A549 (cell line): ENCODE data around the gene C5orf24. TPM values are rescaled to one million over a fixed set of nuclear protein-coding genes. Genes with fewer than 3 reads are reported as not detected.

ENCODE experiments used
- ATAC-seq, 2 experiments: fragments of 200-7000 bp in 1 of 2; fragments of >200 bp in 1 of 2; cut with Nextera tagmentation in 1 of 2; cut with Tn5 transposase in 1 of 2; 3 replicates each; pipeline versions ENCODE4 v1.8.0 to v1.9.1; 2018 to 2020; ENCODE audit warnings: mild to moderate bottlenecking in 1 of 2, moderate library complexity in 1 of 2
- CTCF ChIA-PET: fragments of 300-600 bp; sonication (Branson Sonifier 250); formaldehyde crosslinking; extraction: SDS; loops from one replicate; lab custom pipeline; 2021; ENCODE audit warnings: antibody characterized with exemption, inconsistent platforms; lab: Yijun Ruan, JAX
- POLR2A ChIA-PET: fragments of 350-600 bp; formaldehyde crosslinking; extraction: SDS; loops from one replicate; lab custom pipeline; 2021; ENCODE audit warnings: antibody characterized with exemption, inconsistent platforms; lab: Yijun Ruan, JAX
- DNase-seq, 2 experiments: peaks; one replicate each; pipeline versions ENCODE4 v3.0.0 to v3.0.0-alpha.2; 2011 to 2016; ENCODE audit warnings: low read depth in 1 of 2, low spot score in 1 of 2
- FAIRE-seq: peaks from 2 replicates; lab custom pipeline; 2011; peaks lifted over from hg19 to GRCh38; lab: Jason Lieb, UNC
- H3K27ac ChIP-seq, 2 experiments: fragments of >200 bp; sonication (Bioruptor Twin); formaldehyde crosslinking; 3 replicates each; pipeline ENCODE4 v1.5.1; 2016 to 2017
- H3K4me1 ChIP-seq: fragments of >200 bp; sonication (Bioruptor Twin); formaldehyde crosslinking; 3 replicates; pipeline ENCODE4 v1.6.1; 2016
- H3K4me2 ChIP-seq: fragments of >200 bp; sonication (Bioruptor Twin); formaldehyde crosslinking; 3 replicates; pipeline ENCODE4 v1.6.1; 2016
- H3K4me3 ChIP-seq: fragments of >200 bp; sonication (Bioruptor Twin); formaldehyde crosslinking; 3 replicates; pipeline ENCODE4 v1.5.1; 2016
- H3K9me3 ChIP-seq: fragments of >200 bp; sonication (Bioruptor Twin); formaldehyde crosslinking; 3 replicates; pipeline ENCODE4 v1.6.1; 2016
- CBX8 ChIP-seq: fragments of 200-600 bp; sonication (generic); IDR thresholded peaks from 2 replicates; pipeline ENCODE4 v1.6.1; 2016
- CEBPB ChIP-seq, 2 experiments: fragments of >200 bp in 1 of 2; sonication (Bioruptor Twin) in 1 of 2; formaldehyde crosslinking in 1 of 2; IDR thresholded peaks; 2 replicates each; pipeline ENCODE4 v1.6.1; 2012 to 2016
- CHD4 ChIP-seq: fragments of 200-600 bp; sonication (generic); IDR thresholded peaks from 2 replicates; pipeline ENCODE4 v1.6.1; 2016; ENCODE audit warnings: antibody characterized with exemption, mild to moderate bottlenecking, borderline replicate concordance
- CTCF ChIP-seq: fragments of >200 bp; sonication (Bioruptor Twin); formaldehyde crosslinking; IDR thresholded peaks from 3 replicates; pipeline ENCODE4 v1.5.1; 2016
- FOSL2 ChIP-seq, 2 experiments: fragments of 450-650 bp in 1 of 2; fragments of >200 bp in 1 of 2; sonication (Bioruptor Twin) in 1 of 2; formaldehyde crosslinking; IDR thresholded peaks; 2 replicates each; pipeline versions ENCODE4 v1.5.0 to v1.6.1; 2016 to 2020; ENCODE audit warnings: mild to moderate bottlenecking in 1 of 2, moderate library complexity in 1 of 2
- FOXS1 ChIP-seq: fragments of 250-450 bp; sonication (Bioruptor Pico); IDR thresholded peaks from 2 replicates; pipeline ENCODE4 v1.5.0; 2020; ENCODE audit warnings: mild to moderate bottlenecking, moderate library complexity
- HES2 ChIP-seq: fragments of >200 bp; sonication (Bioruptor Twin); formaldehyde crosslinking; IDR thresholded peaks from 2 replicates; pipeline ENCODE4 v1.6.1; 2016
- HMGXB4 ChIP-seq: fragments of 250-450 bp; sonication (Bioruptor Pico); IDR thresholded peaks from 2 replicates; pipeline ENCODE4 v1.5.0; 2021; ENCODE audit warnings: mild to moderate bottlenecking, moderate library complexity, borderline replicate concordance
- HOXA7 ChIP-seq: fragments of 250-450 bp; sonication (Bioruptor Pico); IDR thresholded peaks from 2 replicates; pipeline ENCODE4 v1.5.0; 2020; ENCODE audit warnings: mild to moderate bottlenecking, moderate library complexity
- HOXB5 ChIP-seq: fragments of 250-450 bp; sonication (Bioruptor Pico); IDR thresholded peaks from 2 replicates; pipeline ENCODE4 v1.5.0; 2020; ENCODE audit warnings: mild to moderate bottlenecking, moderate library complexity
- JUN ChIP-seq, 2 experiments: fragments of >200 bp; sonication (Bioruptor Twin); formaldehyde crosslinking; IDR thresholded peaks; 2 replicates in 1 of 2; 3 replicates in 1 of 2; pipeline ENCODE4 v1.6.1; 2016 to 2017
- KDM5A ChIP-seq: fragments of 200-600 bp; sonication (generic); IDR thresholded peaks from 2 replicates; pipeline ENCODE4 v1.6.1; 2016; ENCODE audit warnings: antibody characterized with exemption, mild to moderate bottlenecking
- MAFK ChIP-seq: fragments of 450-650 bp; IDR thresholded peaks from 2 replicates; pipeline ENCODE4 v1.6.1; 2014; ENCODE audit not compliant: partially characterized antibody
- MYC ChIP-seq: IDR thresholded peaks from 2 replicates; pipeline ENCODE4 v1.6.1; 2012; ENCODE audit warnings: mild to moderate bottlenecking, inconsistent platforms, low read length, improper control_type of control experiment, borderline replicate concordance
- NFE2L2 ChIP-seq: fragments of 150-350 bp; conservative IDR thresholded peaks from 2 replicates; pipeline ENCODE4 v1.6.1; 2014; ENCODE audit warnings: low read length
- NPAS2 ChIP-seq: fragments of 250-450 bp; sonication (Bioruptor Pico); IDR thresholded peaks from 2 replicates; pipeline ENCODE4 v1.8.0; 2022; ENCODE audit warnings: mild to moderate bottlenecking, moderate library complexity, borderline replicate concordance
- NR3C1 ChIP-seq: fragments of >200 bp; sonication (Bioruptor Twin); formaldehyde crosslinking; IDR thresholded peaks from 3 replicates; pipeline ENCODE4 v1.6.1; 2017
- PBX3 ChIP-seq: IDR thresholded peaks from 2 replicates; pipeline ENCODE4 v1.6.1; 2012
- RNF2 ChIP-seq: fragments of 200-600 bp; sonication (generic); IDR thresholded peaks from 2 replicates; pipeline ENCODE4 v1.6.1; 2016; ENCODE audit warnings: low read depth, mild to moderate bottlenecking, antibody characterized with exemption, moderate library complexity, borderline replicate concordance
- SMC3 ChIP-seq: fragments of >200 bp; sonication (Bioruptor Twin); formaldehyde crosslinking; IDR thresholded peaks from 3 replicates; pipeline ENCODE4 v1.6.1; 2018; ENCODE audit warnings: inconsistent platforms
- TP53 ChIP-seq: fragments of 250-450 bp; sonication (Bioruptor Pico); IDR thresholded peaks from 2 replicates; pipeline ENCODE4 v1.5.0; 2021; ENCODE audit warnings: mild to moderate bottlenecking, moderate library complexity
- ZNF302 ChIP-seq: fragments of 250-450 bp; sonication (Bioruptor Pico); IDR thresholded peaks from 2 replicates; pipeline ENCODE4 v1.9.0; 2021; ENCODE audit warnings: inconsistent platforms, mild to moderate bottlenecking, moderate library complexity
- WGBS: methylation state at CpG from one replicate; pipeline ENCODE4 v1.1.6; 2017; ENCODE audit errors: missing lambda C conversion rate; 5-methylcytosine and 5-hydroxymethylcytosine counted together
- polyA plus RNA-seq, 4 experiments: library from polyadenylated mRNA; depleted of rRNA in 3 of 4; stranded (reverse); fragments of >200 nt; fragmentation: RNase III in 1 of 4; extraction: RNeasy Plus Mini Kit Qiagen cat#74134 plus additional on column Dnase treatment in 1 of 4; gene quantifications; 2 replicates in 3 of 4; 3 replicates in 1 of 4; pipeline ENCODE4 v1.2.3, GENCODE V29; 2011 to 2017

C5orf24 gene
- polyA plus RNA-seq, 2 of the 4 experiments (the other 2 are of a cell fraction), result 27.0 to 53.7 TPM

GRCh38 chr5:134821841-134822240 is 23.9 kb upstream of the C5orf24 start:
- no peaks in the 10 kb centered on the region for H3K9me3 ChIP-seq
- no peak overlapping the region for H3K4me3 ChIP-seq
- no peak for TF ChIP-seq MAFK
- TF ChIP-seq SMC3, result no peak
- TF ChIP-seq NFE2L2, result no peak
- TF ChIP-seq NR3C1, result no peak
- no peak for TF ChIP-seq PBX3
- no peak for TF ChIP-seq TP53 (CRISPR knock-in tag)
- H3K4me2 ChIP-seq, result no peak overlapping the region
- CTCF ChIA-PET, result interaction anchor here (0.6 to 1.2 kb wide), 2 partner anchors 64 to 590 kb away, joined by 3 to 4 read pairs; partner anchors contain the start of gene DDX46
- no peaks in the 10 kb centered on the region for H3K4me1 ChIP-seq
- no peak overlapping the region for H3K27ac ChIP-seq
- POLR2A ChIA-PET, result no interaction called here
- WGBS, result 90% methylated on average over 7 of the region's 7 CpGs
- ATAC-seq (no peak), FAIRE-seq (no peak), DNase-seq (no peak)

GRCh38 chr5:134824681-134825080 is 21.1 kb upstream of the C5orf24 start:
- no peak overlapping the region for H3K4me2 ChIP-seq
- ChIA-PET POLR2A (interaction anchor here (0.5 kb wide), 1 partner anchor 79 kb away, joined by 4 read pairs; no protein-coding TSS in a partner anchor), CTCF (interaction anchor here (0.9 to 1.5 kb wide), 4 partner anchors 11 to 40 kb away, joined by 3 to 6 read pairs (median 4); no protein-coding TSS in a partner anchor)
- WGBS, result 95% methylated on average over 1 of the region's 1 CpG
- no peak for ATAC-seq
- no peaks in the 10 kb centered on the region for H3K9me3 ChIP-seq
- no peak for DNase-seq
- FAIRE-seq, result no peak
- no peak overlapping the region for H3K4me3 ChIP-seq
- no peak overlapping the region for H3K27ac ChIP-seq
- no peak for TF ChIP-seq KDM5A
- TF ChIP-seq NPAS2, result no peak
- no peak for TF ChIP-seq HOXA7
- no peak for TF ChIP-seq CTCF
- no peak for TF ChIP-seq FOXS1 (CRISPR knock-in tag)
- TF ChIP-seq HMGXB4 (CRISPR knock-in tag), result no peak
- TF ChIP-seq MYC, result no peak
- no peak for TF ChIP-seq PBX3
- TF ChIP-seq, all 56 proteins: peak for 0
- no peaks in the 10 kb centered on the region for H3K4me1 ChIP-seq

- TF ChIP-seq ZNF302 (CRISPR knock-in tag), result no peak
- no peak for TF ChIP-seq NPAS2
- no peak for TF ChIP-seq FOSL2 (IDR thresholded peaks at IDR 0.05)
- TF ChIP-seq FOSL2 (CRISPR knock-in tag; IDR thresholded peaks at IDR 0.05), result no peak
- no peak for TF ChIP-seq HOXB5 (CRISPR knock-in tag)
- TF ChIP-seq HES2, result no peak
- no peak for TF ChIP-seq MAFK
- no peak for TF ChIP-seq JUN (IDR thresholded peaks at IDR 0.05)
- no peak for TF ChIP-seq HOXA7
- no peak for TF ChIP-seq RNF2
- no peak for TF ChIP-seq CEBPB (IDR thresholded peaks at IDR 0.05)
- TF ChIP-seq CHD4, result no peak
- no peak for TF ChIP-seq CBX8
- POLR2A ChIA-PET, result interaction anchor here (0.5 kb wide), 1 partner anchor 79 kb away, joined by 4 read pairs; no protein-coding TSS in a partner anchor
Measured at GRCh38 chr5:134825212-134825611, 20.6 kb upstream of the C5orf24 start.

More at GRCh38 chr5:134825212-134825611, 20.6 kb upstream of the C5orf24 start:
- CTCF ChIA-PET, result interaction anchor here (1.0 to 1.5 kb wide), 4 partner anchors 9 to 27 kb away, joined by 3 to 6 read pairs (median 4); no protein-coding TSS in a partner anchor
- Histone ChIP-seq H3K4me2 (no peak overlapping the region), H3K9me3 (no peaks in the 10 kb centered on the region), H3K4me1 (no peaks in the 10 kb centered on the region), H3K27ac (no peak overlapping the region), H3K4me3 (no peak overlapping the region)
- FAIRE-seq (no peak), DNase-seq (no peak), ATAC-seq (no peak)
- WGBS, result 91% methylated on average over 7 of the region's 7 CpGs
